Measurements from ENCODE around the gene ATG16L1. TPM values are rescaled to one million over a fixed set of nuclear protein-coding genes. Genes with fewer than 3 reads are reported as not detected.

ATG16L1 gene
- total RNA-seq, 2 experiments from 2014 or later, result 31.8 to 44.9 TPM

GRCh38 chr2:233287871-233288270 is 36.4 kb downstream of the ATG16L1 start:
- intact Hi-C loops (cut with micrococcal nuclease; ENCODE audit: unreplicated experiment), result no loop called here
- no peaks in the 10 kb centered on the region for H3K9me3 ChIP-seq (ENCODE audit: low read length)
- no TSS peak for BruUV-seq (replicated peaks)
- H3K27ac ChIP-seq (ENCODE audit: low read depth, low read length, poor library complexity, severe bottlenecking), result no peak overlapping the region
- DNase-seq (ENCODE audit: low spot score), result no peak
- TF ChIP-seq EZH2phosphoT487 (IDR thresholded peaks at IDR 0.05; ENCODE audit: borderline replicate concordance, low read depth, low read length) (no peak), CTCF (conservative IDR thresholded peaks at IDR 0.05; ENCODE audit: low read length) (no peak)
- H3K4me3 ChIP-seq (ENCODE audit: low read depth, low read length, poor library complexity, severe bottlenecking), result no peak overlapping the region
- H4K20me1 ChIP-seq (ENCODE audit: insufficient read depth, low read length), result no peaks in the 10 kb centered on the region
- no peaks in the 10 kb centered on the region for H3K9me2 ChIP-seq (ENCODE audit: insufficient read depth, low read length)
- peaks cover 89% of the 10 kb centered on the region for H3K36me3 ChIP-seq (ENCODE audit: insufficient read depth, low read length)
- H2AFZ ChIP-seq (ENCODE audit: low read length), result no peak overlapping the region
- H3K4me2 ChIP-seq (ENCODE audit: low read length), result no peak overlapping the region
- POLR2A ChIA-PET, result interaction anchor here (0.9 kb wide), 1 partner anchor 14 kb away, joined by 3 read pairs; no protein-coding TSS in a partner anchor
- H3K4me1 ChIP-seq (ENCODE audit: insufficient read depth, low read length, poor library complexity, severe bottlenecking), result no peaks in the 10 kb centered on the region
- CTCF ChIA-PET (ENCODE audit: unreplicated experiment), result no interaction called here
- no peaks in the 10 kb centered on the region for H3K79me2 ChIP-seq (ENCODE audit: insufficient read depth, low read depth, low read length)

GRCh38 chr2:233288663-233289062 is 37.2 kb downstream of the ATG16L1 start:
- Histone ChIP-seq H3K9me3 (ENCODE audit: low read length) (no peaks in the 10 kb centered on the region), H2AFZ (ENCODE audit: low read length) (no peak overlapping the region), H3K9me2 (ENCODE audit: insufficient read depth, low read length) (no peaks in the 10 kb centered on the region), H3K36me3 (ENCODE audit: insufficient read depth, low read length) (peaks cover 89% of the 10 kb centered on the region), H3K27ac (ENCODE audit: low read depth, low read length, poor library complexity, severe bottlenecking) (no peak overlapping the region), H3K79me2 (ENCODE audit: insufficient read depth, low read depth, low read length) (no peaks in the 10 kb centered on the region), H3K4me1 (ENCODE audit: insufficient read depth, low read length, poor library complexity, severe bottlenecking) (no peaks in the 10 kb centered on the region), H3K4me3 (ENCODE audit: low read depth, low read length, poor library complexity, severe bottlenecking) (no peak overlapping the region), H3K4me2 (ENCODE audit: low read length) (no peak overlapping the region), H4K20me1 (ENCODE audit: insufficient read depth, low read length) (no peaks in the 10 kb centered on the region)
- ChIA-PET POLR2A (interaction anchor here (0.6 to 0.7 kb wide), 2 partner anchors 14 to 572 kb away, joined by 3 read pairs; no protein-coding TSS in a partner anchor), CTCF (ENCODE audit: unreplicated experiment) (no interaction called here)
- DNase-seq (ENCODE audit: low spot score), result no peak
- intact Hi-C loops (cut with micrococcal nuclease; ENCODE audit: unreplicated experiment), result no loop called here
- no peak for TF ChIP-seq EZH2phosphoT487 (IDR thresholded peaks at IDR 0.05; ENCODE audit: borderline replicate concordance, low read depth, low read length)
- TF ChIP-seq CTCF (conservative IDR thresholded peaks at IDR 0.05; ENCODE audit: low read length), result no peak
- BruUV-seq (replicated peaks), result no TSS peak

- POLR2A ChIA-PET, result no interaction called here
- intact Hi-C loops (cut with micrococcal nuclease; ENCODE audit: unreplicated experiment), result no loop called here
- no TSS peak for BruUV-seq (replicated peaks)
These were observed 38.2 kb downstream of the ATG16L1 start for GRCh38 chr2:233289648-233290047.

More at GRCh38 chr2:233289648-233290047, 38.2 kb downstream of the ATG16L1 start:
- H3K4me3 ChIP-seq (ENCODE audit: low read depth, low read length, poor library complexity, severe bottlenecking), result no peak overlapping the region
- no peak overlapping the region for H3K27ac ChIP-seq (ENCODE audit: low read depth, low read length, poor library complexity, severe bottlenecking)
- H3K79me2 ChIP-seq (ENCODE audit: insufficient read depth, low read depth, low read length), result no peaks in the 10 kb centered on the region
- no peak for DNase-seq (ENCODE audit: low spot score)
- no peaks in the 10 kb centered on the region for H4K20me1 ChIP-seq (ENCODE audit: insufficient read depth, low read length)
- no peaks in the 10 kb centered on the region for H3K4me1 ChIP-seq (ENCODE audit: insufficient read depth, low read length, poor library complexity, severe bottlenecking)
- peaks cover 97% of the 10 kb centered on the region for H3K36me3 ChIP-seq (ENCODE audit: insufficient read depth, low read length)
- H3K9me3 ChIP-seq (ENCODE audit: low read length), result no peaks in the 10 kb centered on the region
- H3K4me2 ChIP-seq (ENCODE audit: low read length), result no peak overlapping the region
- no peak overlapping the region for H2AFZ ChIP-seq (ENCODE audit: low read length)
- TF ChIP-seq CTCF (conservative IDR thresholded peaks at IDR 0.05; ENCODE audit: low read length), result no peak
- H3K9me2 ChIP-seq (ENCODE audit: insufficient read depth, low read length), result no peaks in the 10 kb centered on the region
- CTCF ChIA-PET (ENCODE audit: unreplicated experiment), result no interaction called here
